CD14-positive monocyte (primary cell): Measurements from ENCODE around the gene WDR20. TPM values are rescaled to one million over a fixed set of nuclear protein-coding genes. Genes with fewer than 3 reads are reported as not detected.

Experiments used
- DNase-seq, 3 donors: peaks; one replicate each; pipeline ENCODE4 v3.0.0-alpha.2; 2011 to 2022
- H2AFZ ChIP-seq: 2 replicates; pipeline ENCODE4 v1.6.0; 2012; ENCODE audit warnings: mild to moderate bottlenecking, low read depth, low read length, inconsistent platforms; ENCODE audit not compliant: insufficient read depth, poor library complexity, severe bottlenecking
- H3K27ac ChIP-seq, 2 donors: 1 replicate in 1 of 2; 2 replicates in 1 of 2; pipeline ENCODE4 v1.5.1; 2012 to 2013; ENCODE audit warnings: low read length in 2 of 2, control low read depth in 1 of 2, inconsistent platforms in 1 of 2, low read depth in 1 of 2, mild to moderate bottlenecking in 1 of 2
- H3K27me3 ChIP-seq, 2 donors: one replicate each; pipeline versions ENCODE4 v1.6.0 to v1.6.1; 2011 to 2013; ENCODE audit warnings: low read length in 2 of 2; ENCODE audit not compliant: control insufficient read depth in 2 of 2, insufficient read depth in 2 of 2
- H3K36me3 ChIP-seq, 2 donors: replicated peaks in 1 of 2; 1 replicate in 1 of 2; 2 replicates in 1 of 2; pipeline versions ENCODE4 v1.5.1 to v1.6.1; 2012 to 2013; ENCODE audit warnings: low read length in 2 of 2, control low read depth in 1 of 2, inconsistent platforms in 1 of 2, mild to moderate bottlenecking in 1 of 2; ENCODE audit not compliant: insufficient read depth in 2 of 2, control insufficient read depth in 1 of 2
- H3K4me1 ChIP-seq, 2 donors: 1 replicate in 1 of 2; 2 replicates in 1 of 2; pipeline versions ENCODE4 v1.5.1 to v1.6.1; 2012 to 2013; ENCODE audit warnings: low read length in 2 of 2, control low read depth in 1 of 2, inconsistent platforms in 1 of 2, mild to moderate bottlenecking in 1 of 2, moderate library complexity in 1 of 2; ENCODE audit not compliant: insufficient read depth in 2 of 2, control insufficient read depth in 1 of 2
- H3K4me2 ChIP-seq: replicated peaks from 2 replicates; pipeline ENCODE3; 2012; ENCODE audit warnings: low read length, moderate library complexity, mild to moderate bottlenecking; ENCODE audit not compliant: poor library complexity, severe bottlenecking; ENCODE audit errors: extremely low read depth
- H3K4me3 ChIP-seq, 3 experiments: fragments of 200-600 bp in 1 of 3; sonication (generic) in 1 of 3; replicated peaks in 1 of 3; 1 replicate in 2 of 3; 2 replicates in 1 of 3; pipeline ENCODE4 v1.5.1; 2011 to 2013; ENCODE audit warnings: low read length in 3 of 3, mild to moderate bottlenecking in 3 of 3, control low read depth in 2 of 3, low read depth in 2 of 3, inconsistent platforms in 1 of 3, moderate library complexity in 1 of 3
- H3K79me2 ChIP-seq: 2 replicates; pipeline ENCODE4 v1.6.0; 2012; ENCODE audit warnings: mild to moderate bottlenecking, control low read depth, inconsistent platforms, low read length, moderate library complexity; ENCODE audit not compliant: insufficient read depth
- H3K9ac ChIP-seq: 2 replicates; pipeline ENCODE4 v1.6.0; 2017; ENCODE audit warnings: low read length, mild to moderate bottlenecking; ENCODE audit not compliant: insufficient read depth, poor library complexity, severe bottlenecking
- H3K9me3 ChIP-seq, 2 donors: replicated peaks in 1 of 2; 1 replicate in 1 of 2; 2 replicates in 1 of 2; pipeline versions ENCODE4 v1.5.1 to v1.6.1; 2012 to 2013; ENCODE audit warnings: low read length in 2 of 2, control low read depth in 1 of 2; ENCODE audit not compliant: control insufficient read depth in 1 of 2, insufficient read depth in 1 of 2
- H4K20me1 ChIP-seq: 2 replicates; pipeline ENCODE4 v1.6.0; 2012; ENCODE audit warnings: mild to moderate bottlenecking, low read length, control low read depth, moderate library complexity; ENCODE audit not compliant: insufficient read depth
- H3K27ac Mint-ChIP-seq, 7 donors: one replicate each; pipeline ENCODE4 v1.8.0; 2020; ENCODE audit warnings: mild to moderate bottlenecking in 7 of 7, mixed read lengths in 7 of 7, moderate library complexity in 6 of 7, inconsistent platforms in 2 of 7
- H3K27me3 Mint-ChIP-seq, 3 donors: one replicate each; pipeline ENCODE4 v1.8.0; 2021 to 2022; ENCODE audit warnings: low read depth in 3 of 3, mild to moderate bottlenecking in 3 of 3, mixed read lengths in 3 of 3, moderate library complexity in 3 of 3, inconsistent platforms in 1 of 3
- H3K36me3 Mint-ChIP-seq, 2 donors: one replicate each; pipeline ENCODE4 v1.8.0; 2020; ENCODE audit warnings: mixed read lengths in 2 of 2, inconsistent platforms in 1 of 2, mild to moderate bottlenecking in 1 of 2
- H3K4me1 Mint-ChIP-seq: one replicate; pipeline ENCODE4 v1.8.0; 2020; ENCODE audit warnings: mild to moderate bottlenecking, mixed read lengths
- H3K4me3 Mint-ChIP-seq, 2 donors: one replicate each; pipeline ENCODE4 v1.8.0; 2020; ENCODE audit warnings: mild to moderate bottlenecking in 2 of 2, mixed read lengths in 2 of 2, moderate library complexity in 1 of 2
- H3K9me3 Mint-ChIP-seq, 7 donors: one replicate each; pipeline ENCODE4 v1.8.0; 2020 to 2022; ENCODE audit warnings: mixed read lengths in 7 of 7, mild to moderate bottlenecking in 6 of 7, moderate library complexity in 6 of 7, inconsistent platforms in 2 of 7
- WGBS: methylation state at CpG from one replicate; pipeline ENCODE4 v1.1.5; 2013; ENCODE audit warnings: missing lambda C conversion rate; ENCODE audit not compliant: insufficient coverage; 5-methylcytosine and 5-hydroxymethylcytosine counted together
- intact Hi-C, 2 donors: fragments of 100-400 bp; cut with micrococcal nuclease; formaldehyde crosslinking; loops; one replicate each; pipeline versions ENCODE4 v1.15.0 to v1.15.1; 2023
- polyA plus RNA-seq, 3 donors: library from polyadenylated mRNA; depleted of rRNA in 1 of 3; unstranded in 2 of 3; stranded (reverse) in 1 of 3; fragments of 300-500 nt in 2 of 3; fragments of >200 nt in 1 of 3; fragmentation: Illumina TruSeq in 2 of 3; gene quantifications; 1 replicate in 2 of 3; 2 replicates in 1 of 3; pipeline ENCODE4 v1.2.3, GENCODE V29; 2012 to 2021
- TF ChIP-seq, protein P1 (sequence below): fragments of 200-600 bp; IDR thresholded peaks from one replicate; pipeline ENCODE4 v1.8.0; 2022; ENCODE audit warnings: antibody characterized with exemption, mild to moderate bottlenecking

Gene WDR20
- polyA plus RNA-seq, 3 donors, result 7.4 to 13.3 (median 9.0) TPM

GRCh38 chr14:102225936-102226335 is 86.2 kb downstream of the WDR20 start:
- intact Hi-C loops, result no loop called here
- TF ChIP-seq, protein P1, sequence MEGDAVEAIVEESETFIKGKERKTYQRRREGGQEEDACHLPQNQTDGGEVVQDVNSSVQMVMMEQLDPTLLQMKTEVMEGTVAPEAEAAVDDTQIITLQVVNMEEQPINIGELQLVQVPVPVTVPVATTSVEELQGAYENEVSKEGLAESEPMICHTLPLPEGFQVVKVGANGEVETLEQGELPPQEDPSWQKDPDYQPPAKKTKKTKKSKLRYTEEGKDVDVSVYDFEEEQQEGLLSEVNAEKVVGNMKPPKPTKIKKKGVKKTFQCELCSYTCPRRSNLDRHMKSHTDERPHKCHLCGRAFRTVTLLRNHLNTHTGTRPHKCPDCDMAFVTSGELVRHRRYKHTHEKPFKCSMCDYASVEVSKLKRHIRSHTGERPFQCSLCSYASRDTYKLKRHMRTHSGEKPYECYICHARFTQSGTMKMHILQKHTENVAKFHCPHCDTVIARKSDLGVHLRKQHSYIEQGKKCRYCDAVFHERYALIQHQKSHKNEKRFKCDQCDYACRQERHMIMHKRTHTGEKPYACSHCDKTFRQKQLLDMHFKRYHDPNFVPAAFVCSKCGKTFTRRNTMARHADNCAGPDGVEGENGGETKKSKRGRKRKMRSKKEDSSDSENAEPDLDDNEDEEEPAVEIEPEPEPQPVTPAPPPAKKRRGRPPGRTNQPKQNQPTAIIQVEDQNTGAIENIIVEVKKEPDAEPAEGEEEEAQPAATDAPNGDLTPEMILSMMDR, result no peak
- Histone ChIP-seq H3K9ac (no peak overlapping the region), H3K27ac (no peak overlapping the region), H3K79me2 (no peaks in the 10 kb centered on the region), H3K4me2 (no peak overlapping the region), H3K36me3 (peaks cover 0 to 15% of the 10 kb centered on the region in 2 donors), H4K20me1 (peaks cover 4% of the 10 kb centered on the region), H3K4me3 (no peak overlapping the region), H2AFZ (no peak overlapping the region), H3K9me3 (no peaks in the 10 kb centered on the region), H3K27me3 (no peaks in the 10 kb centered on the region), H3K4me1 (no peaks in the 10 kb centered on the region)
- Mint-ChIP-seq H3K27me3 (no peaks in the 10 kb centered on the region), H3K36me3 (peaks cover 6 to 17% of the 10 kb centered on the region in 2 donors), H3K9me3 (peaks cover 0 to 2% (median 0%) of the 10 kb centered on the region in 7 donors), H3K4me1 (peaks cover under 1% of the 10 kb centered on the region), H3K4me3 (no peak overlapping the region), H3K27ac (no peak overlapping the region)
- DNase-seq, result no peak
- WGBS, result 94% methylated on average over 12 of the region's 15 CpGs

DNA sequence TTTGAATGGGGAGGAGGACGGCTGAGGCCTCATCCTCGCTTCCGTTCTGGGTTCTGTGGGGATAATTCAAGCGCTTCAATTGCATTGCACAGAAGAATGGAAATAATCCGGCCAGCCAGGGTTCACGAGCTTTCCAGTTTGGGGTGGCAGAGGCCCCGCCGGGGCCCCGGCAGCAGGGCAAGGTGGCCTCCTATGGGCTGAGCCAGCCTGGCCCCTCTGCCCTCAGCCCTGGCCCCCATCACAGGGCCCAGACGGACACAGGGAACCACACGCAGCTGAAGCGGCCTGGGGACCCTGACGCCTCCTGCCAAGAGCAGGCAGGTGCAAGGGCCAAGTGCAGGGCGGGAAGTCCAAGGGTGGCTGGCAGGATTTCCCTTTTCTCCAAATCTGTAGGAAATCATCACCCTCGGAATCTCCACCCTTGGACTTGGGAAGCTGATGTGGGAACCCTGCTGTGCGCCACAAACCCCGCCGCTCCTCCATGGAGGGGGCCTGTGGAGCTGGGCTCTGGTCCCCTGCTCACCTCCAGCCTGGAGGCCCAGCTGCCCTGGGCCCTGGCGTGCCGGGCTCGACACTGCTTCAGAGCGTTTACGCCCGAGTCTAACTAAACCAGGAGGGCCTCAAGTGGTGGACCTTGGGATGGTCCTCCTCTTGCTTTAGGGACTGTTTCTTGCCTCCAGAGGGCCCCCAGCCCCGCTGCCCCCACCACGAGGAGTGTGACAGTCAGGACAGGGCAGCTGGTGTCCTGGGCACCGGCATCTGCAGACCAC is 86.8 kb downstream of the WDR20 start:
- Histone ChIP-seq H3K79me2 (no peaks in the 10 kb centered on the region), H4K20me1 (no peaks in the 10 kb centered on the region), H2AFZ (no peak overlapping the region), H3K4me3 (no peak overlapping the region), H3K36me3 (peaks cover 0 to 13% of the 10 kb centered on the region in 2 donors), H3K4me1 (no peaks in the 10 kb centered on the region), H3K27me3 (no peaks in the 10 kb centered on the region), H3K4me2 (no peak overlapping the region), H3K9me3 (no peaks in the 10 kb centered on the region), H3K27ac (no peak overlapping the region), H3K9ac (no peak overlapping the region)
- no peak for DNase-seq
- intact Hi-C loops, result no loop called here
- Mint-ChIP-seq H3K4me1 (no peaks in the 10 kb centered on the region), H3K9me3 (peaks cover 0 to 2% (median 0%) of the 10 kb centered on the region in 7 donors), H3K4me3 (no peak overlapping the region), H3K36me3 (peaks cover 6 to 16% of the 10 kb centered on the region in 2 donors), H3K27ac (no peak overlapping the region), H3K27me3 (no peaks in the 10 kb centered on the region)
- WGBS, result 96% methylated on average over 27 of the region's 27 CpGs
- TF ChIP-seq, protein P1, result no peak
